NCI-H1092 treated with DMSO at 0.1 percent for 48 hours (cell line): ENCODE results near the gene ZNF182.
A peak's percentile ranks its signal among the peaks of the same experiment; 100 is the strongest.
"Not testable (repeated sequence)": the region's sequence is repeated elsewhere in the genome, so short reads cannot be mapped to it uniquely, and the experiment has no call there.

ENCODE experiments used
- DNase-seq: peaks from one replicate; lab custom pipeline; 2025; lab: John Stamatoyannopoulos, UW

The ZNF182 gene

GRCh38 chrX:48003758-48004457 lies at the start of gene ZNF182:
Gene ZNF182, minus strand, starts transcription at chrX:48003989. Its CDS starts 1,380 bp downstream, at chrX:48002609.
- peak; percentile 95 for DNase-seq

DNA sequence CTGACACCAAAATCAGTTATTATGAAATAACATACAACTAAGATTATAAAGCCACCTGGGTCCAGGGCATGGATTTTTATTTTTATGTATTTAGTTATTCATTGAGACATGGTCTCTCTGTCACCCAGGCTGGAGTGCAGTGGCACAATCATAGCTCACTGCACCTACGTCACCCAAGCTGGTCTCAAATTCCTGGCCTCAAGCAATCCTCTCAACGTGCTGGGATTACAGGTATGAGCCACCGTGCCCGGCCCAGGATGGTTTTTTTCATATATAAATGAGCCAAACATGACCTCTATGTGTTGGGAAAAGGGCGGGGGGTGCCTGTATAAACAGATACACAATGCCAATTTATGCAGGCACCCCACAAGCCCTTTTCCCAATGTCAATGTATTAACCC lies 43.1 kb upstream of the ZNF182 start:
- DNase-seq, result no peak

DNA sequence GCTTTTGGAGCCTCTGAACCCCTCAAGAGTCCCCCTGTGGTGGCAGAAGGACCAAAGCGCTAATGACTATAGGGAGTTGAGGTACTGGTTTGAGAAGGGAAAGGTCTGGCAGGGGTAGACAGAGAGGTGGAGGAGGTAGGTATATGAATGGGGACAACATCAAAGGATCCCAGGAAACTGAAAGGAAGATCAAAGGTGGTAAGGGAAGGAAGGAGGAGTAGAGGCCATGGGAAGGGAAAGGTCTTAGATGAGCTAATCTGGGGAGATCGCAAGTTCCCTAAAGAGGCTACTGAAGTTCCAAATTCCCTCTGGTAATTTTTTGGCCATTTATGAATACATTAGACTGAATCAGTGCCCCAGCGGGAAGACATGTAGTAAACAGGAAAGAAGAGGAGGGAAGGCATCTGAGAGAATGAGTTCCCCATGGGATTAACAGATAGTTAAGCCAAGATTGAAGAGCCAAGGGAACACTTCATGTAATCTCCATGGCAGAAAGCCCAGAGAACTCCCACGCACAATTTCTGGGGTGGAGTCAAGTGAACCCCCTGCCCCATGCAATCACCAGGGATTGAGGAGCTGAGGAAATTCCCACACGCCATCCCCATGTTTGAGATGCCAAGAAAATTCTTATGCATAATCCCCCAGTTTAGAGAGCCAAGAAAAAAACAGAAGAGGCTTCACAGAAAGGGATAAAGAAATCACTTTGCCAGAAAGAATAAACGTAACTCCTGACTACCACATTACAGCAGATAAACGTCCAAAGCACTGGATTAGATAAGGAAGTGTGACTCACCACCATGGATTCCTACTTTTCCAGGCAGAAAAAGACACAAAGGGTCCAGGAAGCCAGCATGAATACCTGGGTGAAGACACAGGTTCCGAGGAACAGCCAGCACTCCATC lies 41.9 kb upstream of the ZNF182 start:
- DNase-seq, result no peak

DNA sequence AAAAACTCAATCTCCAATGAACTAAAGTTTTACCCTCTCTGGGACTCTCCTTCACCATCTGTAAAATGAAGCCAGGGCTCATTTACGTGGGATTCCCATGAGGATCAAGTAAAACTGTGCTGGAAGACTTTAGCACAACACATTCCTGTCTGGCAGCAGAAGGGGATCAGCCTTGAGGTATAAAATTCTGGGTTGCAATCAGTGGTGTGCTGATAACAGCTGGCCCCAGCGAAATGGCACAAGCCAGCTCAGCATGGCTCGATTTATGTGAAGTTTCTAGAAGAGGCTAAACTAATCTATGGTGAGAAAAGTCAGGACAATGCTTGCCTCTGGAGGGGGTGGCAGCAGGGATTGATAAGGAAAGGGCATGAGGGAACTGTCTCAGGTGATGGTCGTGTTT lies 39.3 kb upstream of the ZNF182 start:
- DNase-seq, result no peak

GRCh38 chrX:48035891-48036290 lies 32.1 kb upstream of the ZNF182 start:
- DNase-seq, result no peak

GRCh38 chrX:48030641-48031173 lies 26.9 kb upstream of the ZNF182 start:
- DNase-seq, result not testable (repeated sequence)

DNA sequence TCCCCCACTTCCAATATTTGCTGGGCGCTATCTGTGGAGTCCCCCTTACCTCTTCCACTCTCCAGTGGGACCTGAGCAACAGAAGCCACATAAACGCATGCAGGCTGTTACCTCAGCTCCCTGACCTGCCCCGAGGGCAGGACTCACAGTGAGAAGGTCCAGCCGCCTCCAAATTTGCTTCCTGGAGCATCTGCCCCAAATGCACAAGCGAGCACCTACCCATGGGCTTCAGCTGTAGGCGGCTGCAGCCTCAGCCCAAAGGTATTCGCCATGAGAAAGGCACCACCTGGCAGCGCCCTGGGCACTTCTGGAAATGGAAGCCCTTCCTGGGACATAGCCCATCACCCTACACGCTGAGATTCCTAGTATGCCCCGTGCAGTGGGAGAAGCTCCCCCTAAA lies 26.4 kb upstream of the ZNF182 start:
- no peak for DNase-seq

- no peak for DNase-seq
Measured at GRCh38 chrX:48028091-48028490, 24.3 kb upstream of the ZNF182 start.

DNA sequence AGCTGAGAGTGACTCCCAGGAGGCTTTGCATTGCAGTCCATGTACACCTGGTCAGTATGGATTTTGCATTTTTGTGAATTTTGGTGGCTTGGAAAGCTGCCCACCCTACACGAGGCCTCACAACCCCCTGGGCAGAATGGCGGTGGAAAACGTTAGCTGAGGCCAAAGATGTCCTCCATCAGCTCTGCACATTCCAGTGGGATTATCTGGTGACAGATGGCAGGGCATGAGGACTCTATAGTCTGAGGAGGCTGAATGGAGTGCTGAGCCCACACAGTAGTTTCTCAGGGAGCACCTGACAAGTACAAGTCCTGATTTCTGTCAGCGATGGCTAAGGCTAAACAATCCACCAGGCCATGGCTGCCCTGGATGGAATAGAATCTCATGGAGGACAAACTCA lies 23.8 kb upstream of the ZNF182 start:
- not testable (repeated sequence) for DNase-seq

- peak; percentile 66 for DNase-seq
Measured at GRCh38 chrX:48025561-48025960, 21.8 kb upstream of the ZNF182 start.

DNA sequence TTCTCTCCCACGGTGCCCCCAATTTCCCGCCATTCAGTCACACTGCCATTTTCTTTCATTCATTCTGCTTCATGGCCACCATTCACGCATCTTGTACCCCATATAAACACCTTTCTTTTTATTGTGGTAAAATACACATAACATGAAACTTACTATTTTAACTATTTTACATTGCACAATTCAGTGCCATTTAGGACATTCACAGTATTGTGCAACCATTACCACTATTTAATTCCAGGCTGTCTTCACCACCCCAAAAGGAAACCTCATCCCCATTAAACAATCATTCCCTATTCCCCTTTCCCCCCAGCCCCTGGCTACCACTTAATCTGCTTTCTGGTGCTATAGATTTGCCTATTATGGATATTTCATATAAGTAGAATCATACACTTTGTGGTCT lies 18.9 kb upstream of the ZNF182 start:
- DNase-seq, result no peak

DNA sequence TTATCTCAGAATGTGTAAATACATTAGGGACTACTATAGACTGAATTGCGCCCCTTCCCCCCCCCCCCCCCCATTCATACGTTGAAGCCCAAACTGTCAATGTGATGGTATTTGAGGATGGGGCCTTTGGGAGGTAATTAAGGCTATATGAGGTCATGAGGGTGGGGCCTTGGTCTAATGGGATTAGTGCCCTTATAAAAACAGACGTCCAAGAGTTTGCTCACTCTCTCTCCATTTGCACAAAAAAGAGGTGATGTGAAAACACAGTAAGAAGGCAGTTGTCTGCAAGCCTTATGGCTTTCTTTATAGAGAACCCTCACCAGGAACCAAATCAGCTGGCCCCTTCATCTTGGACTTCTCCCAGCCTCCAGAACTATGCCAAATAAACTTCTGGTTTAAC lies 18.3 kb upstream of the ZNF182 start:
- no peak for DNase-seq

- peak; percentile 96 for DNase-seq
Measured at GRCh38 chrX:48021026-48021900, 17.5 kb upstream of the ZNF182 start.

DNA sequence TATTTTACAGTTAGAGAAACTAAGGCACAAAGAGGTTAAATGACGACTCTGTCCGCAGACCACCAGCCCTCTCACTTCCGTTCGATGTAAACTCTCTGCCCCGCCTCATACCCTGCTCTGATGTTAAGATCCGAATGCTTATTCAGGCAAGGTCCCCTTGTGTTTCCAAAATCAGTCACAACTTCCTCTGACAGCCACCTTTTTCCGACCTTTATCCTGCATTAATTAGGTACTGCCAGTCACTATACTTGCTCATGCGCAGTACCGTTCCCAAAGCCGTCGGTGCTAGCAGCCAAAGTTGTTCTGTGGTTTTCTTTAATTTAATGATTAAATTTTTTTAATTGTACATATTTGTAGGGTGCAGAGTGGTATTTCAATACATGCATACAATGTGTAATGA lies 16.7 kb upstream of the ZNF182 start:
- DNase-seq, result not testable (repeated sequence)

DNA sequence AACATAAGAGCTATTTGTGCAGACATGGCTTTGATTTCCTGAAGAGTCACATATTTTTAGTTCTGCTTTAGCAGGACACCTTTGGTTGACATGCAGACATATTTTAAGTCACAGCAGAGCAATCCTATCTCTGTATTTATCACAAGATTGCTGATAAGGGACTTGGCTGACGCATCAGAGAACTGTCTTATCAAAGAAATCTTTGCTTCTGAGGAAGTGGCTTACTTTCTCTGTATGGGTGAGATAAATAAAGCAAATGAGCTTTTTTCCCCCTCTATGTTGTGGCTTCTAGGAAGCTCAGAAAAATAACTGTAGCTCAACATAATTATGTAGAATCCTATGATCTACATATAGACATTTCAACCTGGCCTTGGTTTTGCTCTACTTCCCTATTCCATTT lies 16.1 kb upstream of the ZNF182 start:
- DNase-seq, result not testable (repeated sequence)

DNA sequence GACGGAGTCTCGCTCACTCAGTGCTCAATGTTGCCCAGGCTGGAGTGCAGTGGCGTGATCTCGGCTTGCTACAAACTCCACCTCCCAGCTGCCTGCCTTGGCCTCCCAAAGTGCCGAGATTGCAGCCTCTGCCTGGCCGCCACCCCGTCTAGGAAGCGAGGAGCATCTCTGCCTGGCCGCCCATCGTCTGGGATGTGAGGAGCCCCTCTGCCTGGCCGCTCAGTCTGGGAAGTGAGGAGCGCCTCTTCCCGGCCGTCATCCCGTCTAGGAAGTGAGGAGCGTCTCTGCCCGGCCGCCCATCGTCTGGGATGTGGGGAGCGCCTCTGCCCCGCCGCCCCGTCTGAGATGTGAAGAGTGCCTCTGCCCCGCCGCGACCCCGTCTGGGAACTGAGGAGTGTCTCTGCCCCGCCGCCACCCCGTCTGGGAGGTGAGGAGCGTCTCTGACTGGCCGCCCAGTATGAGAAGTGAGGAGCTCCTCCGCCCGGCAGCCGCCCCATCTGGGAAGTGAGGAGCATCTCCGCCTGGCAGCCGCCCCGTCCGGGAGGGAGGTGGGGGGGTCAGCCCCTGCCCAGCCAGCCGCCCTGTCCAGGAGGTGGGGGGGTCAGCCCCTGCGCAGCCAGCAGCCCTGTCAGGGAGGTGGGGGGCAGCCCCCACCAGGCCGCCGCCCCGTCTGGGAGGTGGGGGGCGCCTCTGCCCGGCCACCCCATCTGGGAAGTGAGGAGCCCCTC lies 13.0 kb upstream of the ZNF182 start:
- DNase-seq, result not testable (repeated sequence)

DNA sequence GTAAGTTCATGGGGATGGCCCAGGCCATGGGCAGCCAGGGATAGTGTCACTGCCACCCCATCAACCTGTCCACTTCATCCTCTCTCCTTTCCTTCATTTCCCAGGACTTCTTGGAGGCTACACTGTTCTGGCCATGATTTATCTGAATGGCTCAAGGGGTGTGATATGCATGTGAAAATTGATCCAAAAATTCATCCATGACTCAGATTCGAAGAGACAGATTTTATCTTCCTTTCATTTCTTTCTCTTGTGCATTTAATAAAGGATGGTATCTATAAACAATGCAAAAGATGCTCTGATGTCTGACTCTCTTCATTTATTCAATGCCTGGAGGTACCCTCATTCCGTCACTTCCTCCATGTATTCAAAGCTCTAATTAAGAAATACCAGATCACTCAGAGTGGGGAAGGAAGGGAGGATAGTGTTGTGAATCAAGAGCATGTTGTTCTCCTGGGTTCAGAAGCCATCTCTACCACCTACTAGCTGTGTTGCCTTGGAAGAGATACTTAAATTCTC lies 5.7 kb upstream of the ZNF182 start:
- DNase-seq, result not testable (repeated sequence)

- not testable (repeated sequence) for DNase-seq
Measured at GRCh38 chrX:48006688-48007087, 2.9 kb upstream of the ZNF182 start, which contains the start of gene SPACA5. Gene SPACA5, plus strand, starts transcription at chrX:48006988. Its CDS starts 815 bp downstream, at chrX:48007803.

DNA sequence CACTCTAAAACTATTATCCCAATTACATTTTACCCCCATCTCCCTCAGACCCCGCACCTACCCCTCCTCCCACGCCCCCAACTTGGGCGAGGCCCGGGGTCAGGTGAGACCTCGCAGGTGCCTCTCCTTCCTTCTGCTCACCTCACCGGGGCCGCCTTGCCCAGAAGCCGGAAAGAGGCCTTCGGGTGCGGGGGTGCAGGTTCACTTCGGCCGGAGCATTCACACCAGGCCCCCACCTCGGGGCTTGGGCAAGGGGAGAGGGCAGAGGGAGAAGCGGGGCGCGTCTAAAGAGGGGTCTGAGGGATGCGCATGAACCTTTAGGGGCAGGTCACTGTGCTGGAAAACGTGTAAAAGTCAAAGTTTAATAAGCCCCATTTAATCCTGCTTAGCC lies 427 bp downstream of the ZNF182 start:
- no peak for DNase-seq

- DNase-seq, result no peak
Measured at GRCh38 chrX:48002929-48003328, 860 bp downstream of the ZNF182 start.

DNA sequence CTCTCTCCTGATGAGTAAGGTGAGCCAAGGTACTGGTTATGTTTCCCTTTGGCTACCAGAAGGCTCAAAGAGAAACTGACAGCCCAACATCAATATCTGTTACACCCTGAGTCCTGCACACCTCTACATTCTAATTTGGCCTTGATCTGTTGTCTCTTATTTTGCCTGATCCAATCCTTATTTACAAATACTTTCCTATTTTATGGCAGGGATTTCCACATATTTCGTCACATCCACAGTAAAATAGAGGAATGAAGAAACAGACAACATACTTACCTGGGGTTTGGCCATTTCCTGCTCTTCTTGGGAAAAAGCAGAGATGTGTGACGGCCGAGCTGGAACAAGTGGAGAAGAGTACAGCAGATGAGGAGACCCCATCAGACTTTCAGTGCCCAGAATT lies 1.5 kb downstream of the ZNF182 start:
- DNase-seq, result no peak
